Ectodermal cell (in vitro differentiated cells): ENCODE measurements around the gene PTDSS2. TPM values are rescaled to one million over a fixed set of nuclear protein-coding genes. Genes with fewer than 3 reads are reported as not detected.
"Not testable (repeated sequence)": the region's sequence is repeated elsewhere in the genome, so short reads cannot be mapped to it uniquely, and the experiment has no call there.

ENCODE experiments used
- H3K27ac ChIP-seq: 2 replicates; pipeline ENCODE4 v1.7.0; 2013; ENCODE audit warnings: mild to moderate bottlenecking, low read depth, low read length; ENCODE audit not compliant: insufficient read depth, poor library complexity, severe bottlenecking
- H3K27me3 ChIP-seq: 2 replicates; pipeline ENCODE4 v1.7.0; 2013; ENCODE audit warnings: mild to moderate bottlenecking, low read length; ENCODE audit not compliant: insufficient read depth, control insufficient read depth, poor library complexity, severe bottlenecking
- H3K36me3 ChIP-seq: one replicate; pipeline ENCODE4 v1.7.0; 2013; ENCODE audit warnings: low read length; ENCODE audit not compliant: control insufficient read depth, insufficient read depth
- H3K4me1 ChIP-seq: one replicate; pipeline ENCODE4 v1.7.0; 2013; ENCODE audit warnings: low read length; ENCODE audit not compliant: control insufficient read depth, insufficient read depth
- H3K4me3 ChIP-seq: 2 replicates; pipeline ENCODE4 v1.7.0; 2013; ENCODE audit warnings: low read depth, low read length, control low read depth; ENCODE audit not compliant: insufficient read depth
- H3K9me3 ChIP-seq: 2 replicates; pipeline ENCODE4 v1.7.0; 2013; ENCODE audit warnings: mild to moderate bottlenecking, low read length, moderate library complexity; ENCODE audit not compliant: control insufficient read depth
- WGBS, 2 experiments: methylation state at CpG; one replicate each; pipeline ENCODE4 v1.1.7; 2013; ENCODE audit warnings: missing lambda C conversion rate in 2 of 2; 5-methylcytosine and 5-hydroxymethylcytosine counted together
- polyA plus RNA-seq, 4 experiments: library from polyadenylated mRNA; stranded (reverse); fragments of 50-300 nt; gene quantifications; one replicate each; pipeline ENCODE4 v1.2.3, GENCODE V29; 2013

Gene PTDSS2
- 52.6 TPM for polyA plus RNA-seq (2013, experiment 1 of 4)
- 51.0 TPM for polyA plus RNA-seq (2013, experiment 2 of 4)
- polyA plus RNA-seq (2013, experiment 3 of 4): 35.5 TPM
- polyA plus RNA-seq (2013, experiment 4 of 4): 40.6 TPM

- Histone ChIP-seq H3K9me3 (no peaks in the 10 kb centered on the region), H3K36me3 (peaks cover 2% of the 10 kb centered on the region), H3K27ac (peak within 1 kb of the TSS; percentile 71), H3K27me3 (no peaks in the 10 kb centered on the region), H3K4me3 (peak within 1 kb of the TSS; percentile 96), H3K4me1 (peaks cover 10% of the 10 kb centered on the region)
- 2% methylated on average over 108 of the region's 108 CpGs for WGBS, 2 experiments
These were observed at the start of gene PTDSS2 for GRCh38 chr11:449889-450808. TSS of gene PTDSS2 (plus strand) at chr11:450279. CDS start at chr11:450456, 177 bp downstream.

- H3K9me3 ChIP-seq, H3K27ac ChIP-seq, H3K4me3 ChIP-seq, H3K36me3 ChIP-seq, H3K4me1 ChIP-seq, H3K27me3 ChIP-seq: not testable (repeated sequence)
- WGBS, 2 experiments: 95 to 96% methylated on average over 40 to 41 of the region's 52 CpGs
These were observed 48.9 kb upstream of the PTDSS2 start for GRCh38 chr11:401196-401595.

- no peaks in the 10 kb centered on the region for H3K9me3 ChIP-seq
- H3K4me1 ChIP-seq: no peaks in the 10 kb centered on the region
- no peak overlapping the region for H3K27ac ChIP-seq
- peaks cover 14% of the 10 kb centered on the region for H3K27me3 ChIP-seq
- H3K4me3 ChIP-seq: no peak overlapping the region
- 92 to 93% methylated on average over 55 of the region's 55 CpGs for WGBS, 2 experiments
- no peaks in the 10 kb centered on the region for H3K36me3 ChIP-seq
These were observed 46.9 kb upstream of the PTDSS2 start for GRCh38 chr11:403021-403760.

GRCh38 chr11:403761-404431 is 46.2 kb upstream of the PTDSS2 start:
- Histone ChIP-seq H3K27me3 (peaks cover 14% of the 10 kb centered on the region), H3K9me3 (no peaks in the 10 kb centered on the region), H3K4me1 (no peaks in the 10 kb centered on the region), H3K4me3 (no peak overlapping the region), H3K36me3 (no peaks in the 10 kb centered on the region), H3K27ac (no peak overlapping the region)
- 93% methylated on average over 27 of the region's 27 CpGs for WGBS, 2 experiments

GRCh38 chr11:404551-405264 is 45.4 kb upstream of the PTDSS2 start:
- peaks cover 14% of the 10 kb centered on the region for H3K27me3 ChIP-seq
- WGBS, 2 experiments: 92 to 93% methylated on average over 14 of the region's 14 CpGs
- H3K36me3 ChIP-seq: no peaks in the 10 kb centered on the region
- no peaks in the 10 kb centered on the region for H3K4me1 ChIP-seq
- H3K27ac ChIP-seq: no peak overlapping the region
- H3K9me3 ChIP-seq: no peaks in the 10 kb centered on the region
- H3K4me3 ChIP-seq: no peak overlapping the region

GRCh38 chr11:405323-405953 is 44.6 kb upstream of the PTDSS2 start:
- Histone ChIP-seq H3K36me3 (no peaks in the 10 kb centered on the region), H3K4me1 (no peaks in the 10 kb centered on the region), H3K27ac (no peak overlapping the region), H3K27me3 (peaks cover 14% of the 10 kb centered on the region), H3K4me3 (no peak overlapping the region), H3K9me3 (no peaks in the 10 kb centered on the region)
- WGBS, 2 experiments: 76 to 80% methylated on average over 17 of the region's 17 CpGs

GRCh38 chr11:405954-406795 is 43.9 kb upstream of the PTDSS2 start:
- no peaks in the 10 kb centered on the region for H3K9me3 ChIP-seq
- peaks cover 14% of the 10 kb centered on the region for H3K27me3 ChIP-seq
- H3K36me3 ChIP-seq: no peaks in the 10 kb centered on the region
- WGBS, 2 experiments: 82% methylated on average over 47 of the region's 47 CpGs
- no peak overlapping the region for H3K27ac ChIP-seq
- H3K4me3 ChIP-seq: peak overlapping the region; percentile 45
- H3K4me1 ChIP-seq: no peaks in the 10 kb centered on the region

GRCh38 chr11:406796-407650 is 43.1 kb upstream of the PTDSS2 start:
- H3K27ac ChIP-seq: no peak overlapping the region

More at GRCh38 chr11:406796-407650, 43.1 kb upstream of the PTDSS2 start:
- H3K4me1 ChIP-seq: no peaks in the 10 kb centered on the region
- WGBS, 2 experiments: 12% methylated on average over 83 to 84 of the region's 91 CpGs
- peaks cover 14% of the 10 kb centered on the region for H3K27me3 ChIP-seq
- H3K4me3 ChIP-seq: peak overlapping the region; percentile 45
- no peaks in the 10 kb centered on the region for H3K36me3 ChIP-seq
- no peaks in the 10 kb centered on the region for H3K9me3 ChIP-seq
